Right lobe of liver (tissue), 6 donors: Measurements from ENCODE around the gene RFESD. TPM values are rescaled to one million over a fixed set of nuclear protein-coding genes. Genes with fewer than 3 reads are reported as not detected.

Experiments used
- ATAC-seq, 4 donors: fragments of 200-7000 bp; cut with Tn5 transposase; one replicate each; pipeline ENCODE4 v1.9.1; 2020; ENCODE audit warnings: mild to moderate bottlenecking in 4 of 4, moderate library complexity in 4 of 4
- DNase-seq, 3 donors: peaks; one replicate each; pipeline ENCODE4 v3.0.0-alpha.2; 2020
- H3K27ac ChIP-seq, 3 donors: fragments of 200-600 bp; one replicate each; pipeline ENCODE4 v1.8.0; 2022
- H3K27me3 ChIP-seq, 2 donors: fragments of 200-600 bp; one replicate each; pipeline ENCODE4 v1.8.0; 2022
- H3K36me3 ChIP-seq, 4 donors: fragments of 200-600 bp; sonication (generic) in 1 of 4; one replicate each; pipeline versions ENCODE4 v1.5.1 to v1.8.0; 2017 to 2022; ENCODE audit warnings: control low read depth in 1 of 4
- H3K4me1 ChIP-seq, 4 donors: fragments of 200-600 bp; sonication (generic) in 1 of 4; one replicate each; pipeline versions ENCODE4 v1.5.1 to v1.8.0; 2017 to 2022; ENCODE audit warnings: control low read depth in 1 of 4
- H3K4me3 ChIP-seq, 3 donors: fragments of 200-600 bp; one replicate each; pipeline ENCODE4 v1.8.0; 2022
- H3K9me3 ChIP-seq, 4 donors: fragments of 200-600 bp; sonication (generic) in 1 of 4; one replicate each; pipeline versions ENCODE4 v1.5.1 to v1.8.0; 2017 to 2022; ENCODE audit warnings: control low read depth in 1 of 4
- CTCF ChIP-seq, 4 donors: fragments of 200-600 bp in 3 of 4; fragments of 450-650 bp in 1 of 4; IDR thresholded peaks; one replicate each; pipeline versions ENCODE4 v1.5.1 to v1.8.0; 2016 to 2022; ENCODE audit warnings: antibody characterized with exemption in 4 of 4, mild to moderate bottlenecking in 2 of 4
- POLR2A ChIP-seq: fragments of 450-650 bp; IDR thresholded peaks from one replicate; pipeline ENCODE4 v1.6.1; 2017; ENCODE audit warnings: antibody characterized with exemption, mild to moderate bottlenecking
- WGBS: methylation state at CpG from one replicate; pipeline ENCODE4 v1.1.6; 2018; ENCODE audit warnings: low coverage, low lambda C conversion rate; ENCODE audit not compliant: insufficient coverage; ENCODE audit errors: missing lambda C conversion rate; 5-methylcytosine and 5-hydroxymethylcytosine counted together
- intact Hi-C, 2 donors: fragments of 100-400 bp; cut with DNase I; formaldehyde crosslinking; loops; one replicate each; pipeline versions ENCODE4 v1.11.2 to v1.14.1; 2022
- total RNA-seq, 6 experiments: library from RNA; depleted of rRNA in 2 of 6; stranded (reverse); fragments of >200 nt in 2 of 6; fragmentation: NEBNext Ultra II Directional in 3 of 6; extraction: Animal tissue kit (Norgen Biotek cat#: 25700) in 3 of 6; gene quantifications; one replicate each; pipeline versions ENCODE4 v1.1.0 to v1.2.4, GENCODE V29; 2016 to 2023
- donor health status: DM: no; HTN: yes; CAD: no.
- donor health status: DM: no; HTN: no; CAD: no.
- donor health status: DM: no; HTN: no; CAD: no.
- donor health status: DM: no; HTN: yes; CAD: no.
- donor health status: DM: no; HTN: yes; CAD: no.

The RFESD gene
- total RNA-seq, 6 experiments from 2014 or later: 0.56 to 2.2 (median 1.6) TPM

GRCh38 chr5:95660060-95660459 lies 13.5 kb downstream of the RFESD start:
- WGBS: 100% methylated on average over 2 of the region's 2 CpGs
- no peaks in the 10 kb centered on the region for H3K27me3 ChIP-seq
- intact Hi-C loops: loop anchor here in 1 of 2 donors (10.0 kb wide), 1 partner anchor 185 kb away; no protein-coding TSS in a partner anchor
- no peak overlapping the region for H3K4me3 ChIP-seq
- no peaks in the 10 kb centered on the region for H3K9me3 ChIP-seq
- no peak overlapping the region for H3K27ac ChIP-seq
- ATAC-seq: no peak
- TF ChIP-seq CTCF (IDR thresholded peaks at IDR 0.05): no peak
- no peak for TF ChIP-seq POLR2A
- no peaks in the 10 kb centered on the region for H3K36me3 ChIP-seq
- H3K4me1 ChIP-seq: peaks cover 0 to 5% (median 0%) of the 10 kb centered on the region in 4 donors
- DNase-seq: no peak

GRCh38 chr5:95662946-95663345 lies 16.4 kb downstream of the RFESD start:
- ATAC-seq: no peak
- Histone ChIP-seq H3K27ac (no peak overlapping the region), H3K4me1 (peaks cover 0 to 5% (median 0%) of the 10 kb centered on the region in 4 donors), H3K27me3 (no peaks in the 10 kb centered on the region), H3K36me3 (no peaks in the 10 kb centered on the region), H3K4me3 (no peak overlapping the region), H3K9me3 (no peaks in the 10 kb centered on the region)
- intact Hi-C loops: loop anchor here in 1 of 2 donors (10.0 kb wide), 1 partner anchor 182 kb away; no protein-coding TSS in a partner anchor
- TF ChIP-seq CTCF (IDR thresholded peaks at IDR 0.05) (no peak), POLR2A (no peak)
- DNase-seq: no peak

- Histone ChIP-seq H3K4me3 (no peak overlapping the region), H3K27ac (peak overlapping the region in 1 of 3 donors; percentile 10), H3K4me1 (peaks cover 0 to 5% (median 0%) of the 10 kb centered on the region in 4 donors), H3K9me3 (no peaks in the 10 kb centered on the region), H3K36me3 (no peaks in the 10 kb centered on the region), H3K27me3 (no peaks in the 10 kb centered on the region)
- TF ChIP-seq CTCF (IDR thresholded peaks at IDR 0.05) (peak; percentile 77 to 82 (median 80)), POLR2A (no peak)
- peak; percentile 62 to 80 (median 70) for ATAC-seq
- WGBS: 2% methylated on average over 3 of the region's 3 CpGs
- intact Hi-C loops: loop anchor here in 1 of 2 donors (10.0 kb wide), 1 partner anchor 181 kb away; no protein-coding TSS in a partner anchor
- no peak for DNase-seq
Observed at GRCh38 chr5:95664204-95664786, 17.7 kb downstream of the RFESD start.

GRCh38 chr5:95667061-95667618 lies 20.6 kb downstream of the RFESD start:
- Histone ChIP-seq H3K27me3 (no peaks in the 10 kb centered on the region), H3K27ac (no peak overlapping the region), H3K4me3 (no peak overlapping the region), H3K36me3 (no peaks in the 10 kb centered on the region), H3K9me3 (no peaks in the 10 kb centered on the region), H3K4me1 (peaks cover 0 to 9% (median 0%) of the 10 kb centered on the region in 4 donors)
- ATAC-seq: no peak
- WGBS: 72% methylated on average over 4 of the region's 4 CpGs
- intact Hi-C loops: loop anchor here in 1 of 2 donors (10.0 kb wide), 1 partner anchor 178 kb away; no protein-coding TSS in a partner anchor
- DNase-seq: no peak
- TF ChIP-seq CTCF (IDR thresholded peaks at IDR 0.05): no peak
- no peak for TF ChIP-seq POLR2A
